PC-9 (cell line): ENCODE results near the gene B3GALNT1.

Experiments
- EZH2 ChIP-seq: fragments of 200-600 bp; sonication (generic); IDR thresholded peaks from 2 replicates; pipeline ENCODE4 v1.8.0; 2017; ENCODE audit warnings: antibody characterized with exemption, low read depth
- TF ChIP-seq, protein P1 (sequence below): fragments of 200-600 bp; sonication (generic); conservative IDR thresholded peaks from 2 replicates; pipeline ENCODE4 v1.6.1; 2017; ENCODE audit warnings: mixed run types, antibody characterized with exemption, mild to moderate bottlenecking, moderate library complexity

DNA sequence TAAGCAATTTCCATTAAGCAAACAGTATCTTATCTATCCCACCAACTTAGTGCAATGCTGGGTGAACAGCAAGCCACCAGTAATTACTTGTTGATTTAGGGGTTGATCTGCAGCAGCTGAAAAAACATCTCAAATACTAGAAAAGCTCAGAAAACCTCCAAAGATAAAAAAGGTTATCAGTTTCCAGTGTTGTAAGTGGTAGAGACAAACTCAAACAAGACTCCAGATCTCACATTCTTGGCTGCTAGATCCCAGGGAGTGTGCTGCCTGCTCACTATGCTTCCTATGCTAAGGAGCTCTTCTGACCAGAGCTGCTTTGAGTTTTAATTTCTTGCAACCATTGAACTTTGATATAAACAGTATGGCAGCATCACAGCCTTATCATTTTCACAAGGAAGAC, 11.3 kb downstream of the B3GALNT1 start:
- TF ChIP-seq, protein P1, sequence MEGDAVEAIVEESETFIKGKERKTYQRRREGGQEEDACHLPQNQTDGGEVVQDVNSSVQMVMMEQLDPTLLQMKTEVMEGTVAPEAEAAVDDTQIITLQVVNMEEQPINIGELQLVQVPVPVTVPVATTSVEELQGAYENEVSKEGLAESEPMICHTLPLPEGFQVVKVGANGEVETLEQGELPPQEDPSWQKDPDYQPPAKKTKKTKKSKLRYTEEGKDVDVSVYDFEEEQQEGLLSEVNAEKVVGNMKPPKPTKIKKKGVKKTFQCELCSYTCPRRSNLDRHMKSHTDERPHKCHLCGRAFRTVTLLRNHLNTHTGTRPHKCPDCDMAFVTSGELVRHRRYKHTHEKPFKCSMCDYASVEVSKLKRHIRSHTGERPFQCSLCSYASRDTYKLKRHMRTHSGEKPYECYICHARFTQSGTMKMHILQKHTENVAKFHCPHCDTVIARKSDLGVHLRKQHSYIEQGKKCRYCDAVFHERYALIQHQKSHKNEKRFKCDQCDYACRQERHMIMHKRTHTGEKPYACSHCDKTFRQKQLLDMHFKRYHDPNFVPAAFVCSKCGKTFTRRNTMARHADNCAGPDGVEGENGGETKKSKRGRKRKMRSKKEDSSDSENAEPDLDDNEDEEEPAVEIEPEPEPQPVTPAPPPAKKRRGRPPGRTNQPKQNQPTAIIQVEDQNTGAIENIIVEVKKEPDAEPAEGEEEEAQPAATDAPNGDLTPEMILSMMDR, result no peak
- no peak for TF ChIP-seq EZH2
